Measurements from ENCODE around the gene ALOXE3. TPM values are rescaled to one million over a fixed set of nuclear protein-coding genes. Genes with fewer than 3 reads are reported as not detected.

ALOXE3 gene
- total RNA-seq, 1 experiment from 2014 or later: 0.13 TPM

DNA sequence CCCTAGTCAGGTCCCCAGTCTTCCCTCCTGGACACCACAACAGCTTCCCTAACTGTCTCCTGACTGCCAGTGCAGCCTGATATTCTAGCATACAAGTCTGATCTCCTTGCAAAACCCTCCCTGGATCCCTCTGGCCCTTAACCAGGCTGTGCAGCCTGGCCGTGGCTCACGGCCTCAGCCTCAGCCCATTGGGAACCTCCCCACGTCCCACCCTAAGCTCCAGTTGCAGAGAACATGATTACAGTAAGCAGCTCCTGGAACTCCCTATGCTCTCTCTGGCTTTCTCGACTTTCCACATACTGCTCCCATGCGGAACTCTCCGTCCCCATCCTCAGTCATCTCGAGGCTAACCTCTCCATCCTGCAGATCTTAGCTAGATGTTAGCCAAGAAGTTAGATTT, 43.8 kb downstream of the ALOXE3 start:
- Histone ChIP-seq H4K91ac (ENCODE audit: insufficient read length, low read depth, low read length) (no peak overlapping the region), H2BK120ac (ENCODE audit: low read depth, low read length, poor library complexity, severe bottlenecking) (no peak overlapping the region), H3K4ac (ENCODE audit: low read depth, low read length) (no peak overlapping the region), H3K14ac (ENCODE audit: insufficient read depth, low read length) (peak overlapping the region; percentile 39), H2BK12ac (ENCODE audit: insufficient read length, low read depth, low read length) (no peak overlapping the region), H3K56ac (ENCODE audit: insufficient read length, low read depth, low read length) (no peak overlapping the region), H2BK5ac (ENCODE audit: insufficient read length, low read length) (no peak overlapping the region), H4K20me1 (ENCODE audit: control insufficient read depth, insufficient read depth, insufficient read length) (no peaks in the 10 kb centered on the region), H3K4me1 (ENCODE audit: insufficient read depth, low read length) (no peaks in the 10 kb centered on the region), H3K18ac (ENCODE audit: insufficient read length, low read depth, low read length) (no peak overlapping the region), H3K23me2 (ENCODE audit: insufficient read length, low read depth, low read length, poor library complexity, severe bottlenecking) (peaks cover 18% of the 10 kb centered on the region), H3K27me3 (ENCODE audit: insufficient read depth, low read length) (peaks cover 46% of the 10 kb centered on the region), H4K8ac (replicated peaks; ENCODE audit: insufficient read length, low read depth, low read length) (no peak overlapping the region), H4K5ac (ENCODE audit: insufficient read length, low read depth, low read length) (no peak overlapping the region), H3K9ac (ENCODE audit: extremely low read depth, insufficient read length, low read length) (no peak overlapping the region), H3K79me2 (ENCODE audit: insufficient read depth, low read length) (no peaks in the 10 kb centered on the region), H3K27ac (ENCODE audit: insufficient read length, low read depth, low read length) (no peak overlapping the region), H2AFZ (ENCODE audit: low read length) (no peak overlapping the region), H3K23ac (ENCODE audit: insufficient read length, low read depth, low read length) (no peak overlapping the region), H2BK15ac (ENCODE audit: low read depth, low read length) (no peak overlapping the region), H3K9me3 (ENCODE audit: control insufficient read depth, low read depth, low read length) (no peaks in the 10 kb centered on the region), H3T11ph (ENCODE audit: low read length) (no peak overlapping the region), H3K79me1 (ENCODE audit: insufficient read depth, low read depth, low read length, poor library complexity, severe bottlenecking) (no peaks in the 10 kb centered on the region), H2AK5ac (ENCODE audit: insufficient read length, low read length) (no peak overlapping the region), H3K4me2 (ENCODE audit: insufficient read depth, insufficient read length, low read length) (peak overlapping the region; percentile 74), H2BK20ac (ENCODE audit: low read depth, low read length, poor library complexity, severe bottlenecking) (no peak overlapping the region)
- Mint-ChIP-seq H3K36me3 (ENCODE audit: insufficient read depth in 1 of 3, low read depth in 3 of 3) (peaks cover 0 to 2% (median 0%) of the 10 kb centered on the region in 3 experiments; a peak in 2 of 7 replicates), H3K4me1 (peaks cover 24 to 28% of the 10 kb centered on the region in 2 experiments), H3K9me3 (peaks cover 7 to 9% of the 10 kb centered on the region in 2 experiments; a peak in 4 of 5 replicates), H3K4me3 (peak overlapping the region in 1 of 2 experiments; percentile 87; a peak in 3 of 5 replicates), H3K27me3 (ENCODE audit: low read depth) (peaks cover 95% of the 10 kb centered on the region), H3K27ac (no peak overlapping the region)
- no CpG with 5 or more reads among the region's 7 CpGs for WGBS (ENCODE audit: extremely low coverage, insufficient read length, low lambda C conversion rate)
- TF ChIP-seq, protein P1, sequence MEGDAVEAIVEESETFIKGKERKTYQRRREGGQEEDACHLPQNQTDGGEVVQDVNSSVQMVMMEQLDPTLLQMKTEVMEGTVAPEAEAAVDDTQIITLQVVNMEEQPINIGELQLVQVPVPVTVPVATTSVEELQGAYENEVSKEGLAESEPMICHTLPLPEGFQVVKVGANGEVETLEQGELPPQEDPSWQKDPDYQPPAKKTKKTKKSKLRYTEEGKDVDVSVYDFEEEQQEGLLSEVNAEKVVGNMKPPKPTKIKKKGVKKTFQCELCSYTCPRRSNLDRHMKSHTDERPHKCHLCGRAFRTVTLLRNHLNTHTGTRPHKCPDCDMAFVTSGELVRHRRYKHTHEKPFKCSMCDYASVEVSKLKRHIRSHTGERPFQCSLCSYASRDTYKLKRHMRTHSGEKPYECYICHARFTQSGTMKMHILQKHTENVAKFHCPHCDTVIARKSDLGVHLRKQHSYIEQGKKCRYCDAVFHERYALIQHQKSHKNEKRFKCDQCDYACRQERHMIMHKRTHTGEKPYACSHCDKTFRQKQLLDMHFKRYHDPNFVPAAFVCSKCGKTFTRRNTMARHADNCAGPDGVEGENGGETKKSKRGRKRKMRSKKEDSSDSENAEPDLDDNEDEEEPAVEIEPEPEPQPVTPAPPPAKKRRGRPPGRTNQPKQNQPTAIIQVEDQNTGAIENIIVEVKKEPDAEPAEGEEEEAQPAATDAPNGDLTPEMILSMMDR (conservative IDR thresholded peaks at IDR 0.05): no peak
- no peak for DNase-seq

Measured in H9 (cell line).